HG03520 (cell line): ENCODE data around the gene MVD.
"Not testable (repeated sequence)": the region's sequence is repeated elsewhere in the genome, so short reads cannot be mapped to it uniquely, and the experiment has no call there.

ENCODE experiments used
- ATAC-seq: cut with Tn5 transposase; IDR thresholded peaks from one replicate; pipeline ENCODE4 v1.9.1; 2021; ENCODE audit warnings: mild to moderate bottlenecking, moderate library complexity; ENCODE audit not compliant: unreplicated experiment

MVD gene

DNA sequence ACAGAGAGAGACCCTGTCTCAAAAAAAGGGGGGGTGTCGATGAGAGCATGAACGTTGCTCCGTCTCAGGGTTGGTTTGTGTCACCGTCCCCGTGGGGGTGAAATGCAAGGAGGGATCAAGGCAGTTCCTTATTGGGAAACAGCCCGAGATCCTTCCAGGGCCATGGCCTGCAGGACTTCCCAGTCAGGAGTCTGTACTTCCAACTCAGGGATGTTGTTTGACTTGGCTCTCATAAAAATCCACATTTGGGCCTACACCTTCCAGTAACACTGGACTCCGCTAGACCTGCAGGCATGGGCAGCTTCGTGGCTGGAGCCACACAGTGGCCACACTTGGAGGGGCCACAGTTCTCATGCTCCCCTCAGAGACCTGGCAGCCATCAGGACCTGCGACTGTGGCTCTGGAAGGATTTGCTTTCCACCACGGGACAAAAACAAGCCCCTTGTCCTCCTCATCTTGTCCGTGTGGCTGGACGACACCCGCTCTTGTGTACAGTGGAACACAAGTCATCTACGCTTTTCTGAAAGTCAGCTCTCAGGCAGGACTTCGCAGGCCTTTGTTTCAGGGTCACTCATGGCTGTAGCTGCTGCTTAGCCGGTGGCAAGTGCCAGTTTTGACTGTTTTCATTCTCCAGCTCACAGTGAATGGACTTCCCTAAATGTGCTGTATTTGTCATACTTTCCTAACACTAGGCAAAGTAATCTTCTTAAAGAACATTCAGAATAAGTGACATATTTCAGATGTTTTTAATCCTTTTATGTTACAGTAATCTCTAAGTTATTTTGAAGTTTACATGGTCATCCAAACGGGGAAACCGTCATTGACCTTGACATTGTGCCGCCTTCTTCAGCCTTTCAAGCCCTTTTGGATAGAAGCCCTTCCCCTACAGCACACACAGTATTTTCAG is 48.7 kb downstream of the MVD start:
- no peak for ATAC-seq

DNA sequence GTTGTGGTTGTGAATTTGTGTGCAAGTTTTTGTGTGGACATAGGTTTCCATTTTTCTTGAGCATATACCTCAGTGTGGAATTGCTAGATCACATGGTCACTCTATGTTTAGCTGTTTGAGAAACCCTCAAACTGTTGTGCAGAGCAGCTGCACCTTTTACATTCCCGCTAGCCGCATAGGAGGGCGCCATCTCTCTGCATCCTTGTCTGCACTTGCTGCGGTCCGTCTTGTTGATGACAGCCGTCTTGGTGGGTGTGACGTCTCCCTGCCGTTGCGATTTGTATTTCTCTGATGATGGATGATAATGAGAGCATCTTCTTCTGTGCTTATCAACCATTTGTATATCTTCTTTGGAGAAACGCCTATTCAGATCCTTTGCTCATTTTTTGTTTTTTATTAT is 49.6 kb downstream of the MVD start:
- no peak for ATAC-seq

GRCh38 chr16:88610909-88611812 is 51.7 kb downstream of the MVD start:
- no peak for ATAC-seq

DNA sequence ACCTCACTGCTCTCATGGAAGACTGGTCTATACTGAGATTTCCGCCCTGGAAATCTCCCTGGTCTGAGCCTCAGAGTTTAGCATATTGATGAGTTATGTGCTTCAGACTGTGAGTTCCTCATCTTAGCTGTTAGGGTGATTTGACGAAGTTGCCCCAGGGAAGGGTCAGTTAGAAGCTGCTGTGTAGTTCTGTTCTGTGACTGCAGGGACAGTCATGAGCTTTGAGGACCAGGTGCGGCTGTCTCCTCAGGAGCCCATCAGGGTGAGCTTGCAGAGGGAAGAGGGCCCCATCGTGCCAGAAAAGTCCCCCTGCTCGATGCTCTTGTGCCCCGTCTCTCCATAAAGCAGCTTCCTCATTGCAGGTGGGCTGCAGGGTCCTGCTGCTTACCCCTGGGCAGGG is 52.8 kb downstream of the MVD start:
- no peak for ATAC-seq

GRCh38 chr16:88609426-88609825 is 53.5 kb downstream of the MVD start:
- not testable (repeated sequence) for ATAC-seq

DNA sequence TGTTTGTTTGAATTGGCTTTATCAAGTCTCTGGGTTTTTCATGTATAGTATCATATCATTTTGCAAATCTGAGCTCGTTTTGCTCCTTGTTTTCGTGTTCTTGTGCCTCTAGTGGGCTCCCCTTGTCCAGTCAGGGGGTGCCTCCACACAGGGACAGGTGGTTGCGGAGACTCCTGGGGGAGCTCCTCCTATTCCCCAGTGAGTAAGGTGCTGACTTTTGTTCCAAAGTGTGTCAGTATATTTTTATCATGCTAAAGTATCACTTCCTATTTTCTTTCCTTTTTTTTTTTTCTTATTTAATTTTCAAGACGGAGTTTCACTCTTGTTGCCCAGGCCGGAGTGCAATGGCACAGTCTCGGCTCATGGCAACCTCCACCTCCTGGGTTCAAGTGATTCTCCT is 54.8 kb downstream of the MVD start:
- no peak for ATAC-seq

GRCh38 chr16:88606148-88606757 is 56.6 kb downstream of the MVD start:
- ATAC-seq = no peak

GRCh38 chr16:88605186-88606147 is 57.4 kb downstream of the MVD start:
- no peak for ATAC-seq

GRCh38 chr16:88602091-88602490 is 60.8 kb downstream of the MVD start:
- ATAC-seq = no peak
